GM19467 (cell line): ENCODE data around the gene ACSF3.

Experiments
- ATAC-seq: cut with Tn5 transposase; IDR thresholded peaks from one replicate; pipeline ENCODE4 v1.9.1; 2021; ENCODE audit warnings: mild to moderate bottlenecking, moderate library complexity; ENCODE audit not compliant: unreplicated experiment

Gene ACSF3

GRCh38 chr16:89142474-89143195, 49.0 kb downstream of the ACSF3 start:
- ATAC-seq = no peak

- ATAC-seq = no peak
Observed at GRCh38 chr16:89143201-89143741, 49.6 kb downstream of the ACSF3 start.

GRCh38 chr16:89143911-89144675, 50.4 kb downstream of the ACSF3 start:
- ATAC-seq = no peak

- no peak for ATAC-seq
Observed at GRCh38 chr16:89144681-89145080, 51.0 kb downstream of the ACSF3 start.

GRCh38 chr16:89145406-89146161, 51.9 kb downstream of the ACSF3 start:
- no peak for ATAC-seq

- no peak for ATAC-seq
Observed at GRCh38 chr16:89146211-89147005, 52.8 kb downstream of the ACSF3 start.

- ATAC-seq = no peak
Observed at GRCh38 chr16:89147085-89147817, 53.6 kb downstream of the ACSF3 start.

- ATAC-seq = no peak
Observed at GRCh38 chr16:89149386-89149785, 55.7 kb downstream of the ACSF3 start.

GRCh38 chr16:89150090-89150835, 56.6 kb downstream of the ACSF3 start:
- no peak for ATAC-seq

GRCh38 chr16:89150981-89151380, 57.3 kb downstream of the ACSF3 start:
- no peak for ATAC-seq

GRCh38 chr16:89152831-89153700, 59.4 kb downstream of the ACSF3 start:
- no peak for ATAC-seq

- no peak for ATAC-seq
Observed at GRCh38 chr16:89153848-89154271, 60.2 kb downstream of the ACSF3 start.

- no peak for ATAC-seq
Observed at GRCh38 chr16:89154390-89155183, 60.9 kb downstream of the ACSF3 start.

- no peak for ATAC-seq
Observed at GRCh38 chr16:89155184-89155679, 61.6 kb downstream of the ACSF3 start.

GRCh38 chr16:89155851-89156739, 62.4 kb downstream of the ACSF3 start:
- no peak for ATAC-seq
